Adrenal gland (tissue), 12 donors: ENCODE measurements around the gene SLC9A9. TPM values are rescaled to one million over a fixed set of nuclear protein-coding genes. Genes with fewer than 3 reads are reported as not detected.
"Not testable (repeated sequence)": the region's sequence is repeated elsewhere in the genome, so short reads cannot be mapped to it uniquely, and the experiment has no call there.

Source experiments
- DNase-seq, 7 donors: peaks; one replicate each; pipeline ENCODE4 v3.0.0-alpha.2; 2019 to 2020
- H3K27ac ChIP-seq, 5 donors: fragments of 200-600 bp; sonication (generic) in 4 of 5; 1 replicate in 3 of 5; 2 replicates in 2 of 5; pipeline versions ENCODE4 v1.5.1 to v1.8.0; 2016 to 2020; ENCODE audit warnings: mild to moderate bottlenecking in 1 of 5
- H3K27me3 ChIP-seq: fragments of 200-600 bp; 2 replicates; pipeline ENCODE4 v1.8.0; 2021
- H3K36me3 ChIP-seq, 2 donors: fragments of 200-600 bp; replicated peaks in 1 of 2; 1 replicate in 1 of 2; 2 replicates in 1 of 2; pipeline versions ENCODE4 v1.5.1 to v1.8.0; 2018 to 2022
- H3K4me1 ChIP-seq, 2 donors: fragments of 200-600 bp; replicated peaks in 1 of 2; 1 replicate in 1 of 2; 2 replicates in 1 of 2; pipeline versions ENCODE4 v1.5.1 to v1.8.0; 2018 to 2021
- H3K4me3 ChIP-seq, 4 donors: fragments of 200-600 bp; sonication (generic) in 3 of 4; one replicate each; pipeline ENCODE4 v1.5.1; 2016 to 2018
- H3K9me3 ChIP-seq, 3 donors: fragments of 200-600 bp; sonication (generic) in 1 of 3; replicated peaks in 1 of 3; 1 replicate in 2 of 3; 2 replicates in 1 of 3; pipeline versions ENCODE4 v1.5.1 to v1.8.0; 2016 to 2021
- POLR2A ChIP-seq, 2 donors: fragments of 450-650 bp; IDR thresholded peaks; one replicate each; pipeline ENCODE4 v1.6.1; 2017; ENCODE audit warnings: antibody characterized with exemption in 2 of 2, mild to moderate bottlenecking in 2 of 2, moderate library complexity in 1 of 2
- WGBS, 4 donors: extraction: QIAGEN DNeasy Blood & Tissue Kit in 2 of 4; methylation state at CpG; one replicate each; pipeline versions ENCODE4 v1.1.5 to v1.1.7; 2013 to 2017; 5-methylcytosine and 5-hydroxymethylcytosine counted together
- intact Hi-C, 2 donors: fragments of 100-400 bp; cut with DNase I; formaldehyde crosslinking; loops; one replicate each; pipeline versions ENCODE4 v1.14.1 to v1.15.0; 2022 to 2023
- polyA plus RNA-seq, 3 donors: library from polyadenylated mRNA; stranded (reverse); fragments of 200-250 nt in 2 of 3; fragments of 350-450 nt in 1 of 3; fragmentation: Illumina TruSeq in 1 of 3; extraction: RNeasy Lipid Tissue Mini Kit (QIAGEN cat#74804) in 1 of 3; gene quantifications; one replicate each; pipeline ENCODE4 v1.2.3, GENCODE V29; 2013 to 2014
- total RNA-seq, 9 donors: library from RNA; depleted of rRNA in 4 of 9; stranded (reverse); fragments of >200 nt in 4 of 9; fragments of 120-200 nt in 1 of 9; fragmentation: NEBNext Ultra II Directional in 1 of 9; extraction: Animal tissue kit (Norgen Biotek cat#: 25700) in 1 of 9; gene quantifications; one replicate each; pipeline versions ENCODE4 v1.1.0 to v1.2.4, GENCODE V29; 2013 to 2023
- TF ChIP-seq, protein P1 (sequence below), 6 experiments: fragments of 450-650 bp in 4 of 6; fragments of 200-600 bp in 2 of 6; sonication (generic) in 1 of 6; IDR thresholded peaks; 1 replicate in 5 of 6; 2 replicates in 1 of 6; pipeline versions ENCODE4 v1.5.1 to v1.8.0; 2016 to 2021; ENCODE audit warnings: antibody characterized with exemption in 6 of 6, mild to moderate bottlenecking in 2 of 6, moderate library complexity in 1 of 6
- donor health status: healthy with polysubstance abuse.
- donor health status: Bipolar disorder and iron deficiency.
- donor health status: DM: yes; HTN: yes; CAD: no.
- donor health status: DM: no; HTN: no; CAD: no.
- donor health status: DM: no; HTN: no; CAD: no.
- donor health status: DM: yes; HTN: yes; CAD: no.

Gene SLC9A9
- total and polyA plus RNA-seq, 12 donors, result 4.2 to 23.7 (median 13.5) TPM

DNA sequence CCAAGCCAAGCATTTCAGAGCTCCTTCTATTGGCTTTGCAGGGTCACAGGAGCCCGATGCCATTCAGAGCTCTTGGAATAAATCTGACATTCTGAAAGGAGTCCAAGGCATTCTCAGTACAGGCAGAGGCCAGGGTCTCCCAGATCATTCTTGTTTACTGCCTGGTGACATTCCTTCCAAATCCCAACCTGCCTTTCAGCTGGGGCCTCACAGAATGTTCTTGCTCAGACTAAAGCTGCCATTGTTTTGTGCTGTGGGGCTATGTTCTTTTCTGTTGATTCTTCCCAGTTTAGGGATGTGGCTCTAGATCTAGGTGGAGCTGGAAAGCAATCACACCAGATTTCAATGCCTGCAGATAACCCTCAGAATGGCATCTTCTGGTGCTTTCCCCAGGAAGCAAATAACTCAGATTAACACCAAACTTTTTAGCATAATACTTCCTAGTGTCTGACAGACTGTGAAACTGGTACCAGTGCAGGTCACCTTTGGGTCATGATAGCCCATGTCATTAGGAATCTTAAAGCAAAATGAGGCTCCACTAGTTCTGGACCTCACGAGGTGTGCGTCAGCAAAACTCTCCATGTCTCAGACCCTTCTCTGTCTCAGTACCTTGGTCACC lies 561.8 kb downstream of the SLC9A9 start:
- TF ChIP-seq, protein P1, sequence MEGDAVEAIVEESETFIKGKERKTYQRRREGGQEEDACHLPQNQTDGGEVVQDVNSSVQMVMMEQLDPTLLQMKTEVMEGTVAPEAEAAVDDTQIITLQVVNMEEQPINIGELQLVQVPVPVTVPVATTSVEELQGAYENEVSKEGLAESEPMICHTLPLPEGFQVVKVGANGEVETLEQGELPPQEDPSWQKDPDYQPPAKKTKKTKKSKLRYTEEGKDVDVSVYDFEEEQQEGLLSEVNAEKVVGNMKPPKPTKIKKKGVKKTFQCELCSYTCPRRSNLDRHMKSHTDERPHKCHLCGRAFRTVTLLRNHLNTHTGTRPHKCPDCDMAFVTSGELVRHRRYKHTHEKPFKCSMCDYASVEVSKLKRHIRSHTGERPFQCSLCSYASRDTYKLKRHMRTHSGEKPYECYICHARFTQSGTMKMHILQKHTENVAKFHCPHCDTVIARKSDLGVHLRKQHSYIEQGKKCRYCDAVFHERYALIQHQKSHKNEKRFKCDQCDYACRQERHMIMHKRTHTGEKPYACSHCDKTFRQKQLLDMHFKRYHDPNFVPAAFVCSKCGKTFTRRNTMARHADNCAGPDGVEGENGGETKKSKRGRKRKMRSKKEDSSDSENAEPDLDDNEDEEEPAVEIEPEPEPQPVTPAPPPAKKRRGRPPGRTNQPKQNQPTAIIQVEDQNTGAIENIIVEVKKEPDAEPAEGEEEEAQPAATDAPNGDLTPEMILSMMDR (IDR thresholded peaks at IDR 0.05), result no peak
- TF ChIP-seq POLR2A (IDR thresholded peaks at IDR 0.05), result no peak
- WGBS, 4 donors, result 70 to 100% (median 87%) methylated on average over 3 of the region's 3 CpGs
- Histone ChIP-seq H3K4me1 (no peaks in the 10 kb centered on the region), H3K27me3 (no peaks in the 10 kb centered on the region), H3K4me3 (no peak overlapping the region), H3K27ac (no peak overlapping the region), H3K36me3 (no peaks in the 10 kb centered on the region), H3K9me3 (no peaks in the 10 kb centered on the region)
- intact Hi-C loops, result no loop called here
- DNase-seq, result no peak

DNA sequence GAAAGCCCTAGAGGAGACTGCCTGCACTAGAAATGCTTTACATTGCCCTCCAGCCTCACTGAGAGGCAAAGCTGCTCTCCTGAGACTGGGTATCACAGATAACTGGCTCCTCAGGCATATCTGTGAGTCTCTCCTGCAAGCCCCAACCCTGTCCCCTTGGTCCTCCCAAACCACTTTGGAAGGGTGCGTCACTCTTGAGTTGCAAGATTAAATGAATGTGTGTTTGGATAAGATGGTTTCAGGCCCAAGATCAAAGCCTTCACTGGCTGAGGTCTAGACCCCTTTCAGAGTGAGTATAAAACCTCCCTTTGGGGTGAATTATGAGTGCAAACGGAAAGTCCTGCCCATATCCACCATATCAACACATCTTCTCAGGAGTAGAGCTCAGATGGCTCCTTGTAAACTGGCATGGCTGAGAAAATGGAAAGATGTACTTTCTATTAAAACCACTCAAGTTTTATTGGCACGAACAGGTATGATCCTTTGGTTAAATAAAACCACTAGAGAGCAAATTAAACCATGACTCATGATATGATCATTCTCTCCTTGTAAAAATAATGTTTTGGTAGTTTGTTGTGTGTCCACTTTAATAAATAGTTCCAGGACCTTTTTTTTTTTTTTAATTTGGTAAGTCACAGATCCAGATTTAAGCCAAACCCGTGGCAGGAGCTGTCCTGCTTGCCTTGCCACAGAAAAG lies 564.7 kb downstream of the SLC9A9 start:
- H3K27ac ChIP-seq, result no peak overlapping the region
- DNase-seq, result no peak
- WGBS, 4 donors, result 79 to 93% (median 89%) methylated on average over 4 of the region's 4 CpGs
- TF ChIP-seq, protein P1 (IDR thresholded peaks at IDR 0.05), result no peak
- TF ChIP-seq POLR2A (IDR thresholded peaks at IDR 0.05), result no peak
- H3K4me3 ChIP-seq, result no peak overlapping the region
- H3K36me3 ChIP-seq, result no peaks in the 10 kb centered on the region
- H3K9me3 ChIP-seq, result no peaks in the 10 kb centered on the region
- intact Hi-C loops, result no loop called here
- H3K4me1 ChIP-seq, result no peaks in the 10 kb centered on the region
- no peaks in the 10 kb centered on the region for H3K27me3 ChIP-seq

DNA sequence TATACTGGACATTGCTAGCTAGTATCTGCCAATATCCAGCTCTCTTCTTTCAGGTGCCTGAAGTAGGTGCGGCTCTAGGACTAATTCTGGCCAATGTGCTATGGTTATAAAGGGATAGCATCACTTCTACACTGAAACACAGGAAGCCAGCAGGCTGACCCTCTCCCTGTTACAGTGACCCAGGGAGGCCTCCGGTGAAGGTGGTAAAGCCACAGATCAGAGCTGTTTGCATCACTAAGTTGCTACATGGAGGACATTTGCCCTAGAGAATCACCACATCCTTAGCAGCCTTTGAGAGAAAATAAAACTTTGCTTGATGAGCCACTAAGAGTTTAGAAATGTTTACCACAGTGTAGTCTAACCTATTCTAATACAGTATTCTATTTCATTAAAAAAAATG lies 567.3 kb downstream of the SLC9A9 start:
- no peaks in the 10 kb centered on the region for H3K27me3 ChIP-seq
- no peak overlapping the region for H3K4me3 ChIP-seq
- no peak for DNase-seq
- intact Hi-C loops, result no loop called here
- H3K4me1 ChIP-seq, result no peaks in the 10 kb centered on the region
- no peaks in the 10 kb centered on the region for H3K9me3 ChIP-seq
- 94 to 98% (median 96%) methylated on average over 2 of the region's 2 CpGs for WGBS, 4 donors
- H3K27ac ChIP-seq, result no peak overlapping the region
- TF ChIP-seq, protein P1 (IDR thresholded peaks at IDR 0.05), result no peak
- TF ChIP-seq POLR2A (IDR thresholded peaks at IDR 0.05), result no peak
- H3K36me3 ChIP-seq, result no peaks in the 10 kb centered on the region

DNA sequence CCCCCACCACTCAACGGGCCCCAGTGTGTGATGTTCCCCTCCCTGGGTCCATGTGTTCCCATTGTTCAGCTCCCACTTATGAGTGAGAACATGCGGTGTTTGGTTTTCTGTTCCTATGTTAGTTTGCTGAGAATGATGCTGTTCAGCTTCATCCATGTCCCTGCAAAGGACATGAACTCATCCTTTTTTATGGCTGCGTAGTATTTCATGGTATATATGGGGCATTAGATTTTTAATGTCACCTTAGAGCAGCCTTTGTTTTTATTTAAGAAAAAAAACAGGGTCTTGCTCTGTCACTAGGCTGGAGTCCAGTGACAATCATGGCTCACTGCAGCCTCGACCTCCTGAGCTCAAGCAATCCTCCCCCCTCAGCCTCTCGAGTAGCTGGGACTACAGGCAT lies 568.7 kb downstream of the SLC9A9 start:
- H3K9me3 ChIP-seq, result not testable (repeated sequence)

DNA sequence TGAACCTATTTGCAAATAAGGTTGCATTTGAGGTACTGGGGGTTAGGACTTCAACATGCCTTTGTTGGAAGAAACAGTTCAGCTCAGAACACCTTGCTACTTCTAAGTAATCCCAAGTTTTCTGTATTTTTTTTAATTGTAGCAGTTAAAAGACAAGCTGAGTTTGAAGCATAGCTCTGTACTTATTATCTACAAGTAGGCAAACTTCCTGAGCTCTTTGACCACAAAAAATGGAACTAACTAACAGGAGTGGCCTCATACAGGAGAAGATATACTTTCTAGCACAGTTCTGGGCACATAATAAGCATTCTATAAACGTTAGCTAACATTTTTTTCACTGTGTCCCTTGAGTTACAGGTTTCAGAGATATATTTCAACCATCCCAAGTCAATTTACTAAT lies 569.5 kb downstream of the SLC9A9 start:
- WGBS, 4 donors, result 64 to 82% (median 75%) methylated on average over 1 of the region's 1 CpG
- Histone ChIP-seq H3K27ac (no peak overlapping the region), H3K27me3 (no peaks in the 10 kb centered on the region), H3K9me3 (no peaks in the 10 kb centered on the region), H3K4me3 (no peak overlapping the region), H3K4me1 (no peaks in the 10 kb centered on the region), H3K36me3 (no peaks in the 10 kb centered on the region)
- no peak for DNase-seq
- intact Hi-C loops, result no loop called here
- TF ChIP-seq POLR2A (IDR thresholded peaks at IDR 0.05), result no peak
- TF ChIP-seq, protein P1 (IDR thresholded peaks at IDR 0.05), result no peak

More for the DNA sequence above, 568.7 kb downstream of the SLC9A9 start:
- intact Hi-C loops, H3K36me3 ChIP-seq, H3K27ac ChIP-seq, H3K27me3 ChIP-seq, H3K4me1 ChIP-seq, H3K4me3 ChIP-seq, DNase-seq: not testable (repeated sequence)
- WGBS, 4 donors, result 94 to 97% (median 95%) methylated on average over 5 of the region's 5 CpGs
